Measurements from ENCODE around the gene STXBP5.

DNA sequence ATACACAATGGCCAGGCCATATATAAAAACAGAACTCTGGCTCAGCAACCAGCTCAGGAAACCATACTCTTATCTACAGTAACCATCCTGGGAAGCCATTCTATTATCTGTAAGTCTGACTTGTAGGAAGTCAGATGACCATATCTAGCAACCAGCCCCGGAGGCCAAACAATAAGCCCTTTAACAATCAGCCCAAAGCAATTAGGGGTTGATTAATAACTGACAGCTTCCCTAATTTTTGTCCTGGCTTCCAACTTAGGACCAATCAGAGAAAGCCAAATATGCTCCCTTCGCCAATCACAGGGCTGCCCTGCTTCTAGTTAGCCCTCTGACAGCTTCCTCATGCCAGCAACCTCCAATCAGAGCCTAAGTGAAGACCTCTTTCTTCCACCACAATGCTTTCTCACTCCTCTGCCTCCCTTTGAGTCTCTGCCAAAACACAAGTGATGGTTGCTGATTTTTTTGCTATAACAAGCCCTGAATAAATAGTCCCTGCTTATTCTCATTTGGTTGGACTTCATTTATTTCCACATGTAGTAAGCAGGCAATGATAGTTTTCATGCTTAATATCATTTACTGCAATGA, 37.8 kb upstream of the STXBP5 start:
- TF ChIP-seq, protein P1, sequence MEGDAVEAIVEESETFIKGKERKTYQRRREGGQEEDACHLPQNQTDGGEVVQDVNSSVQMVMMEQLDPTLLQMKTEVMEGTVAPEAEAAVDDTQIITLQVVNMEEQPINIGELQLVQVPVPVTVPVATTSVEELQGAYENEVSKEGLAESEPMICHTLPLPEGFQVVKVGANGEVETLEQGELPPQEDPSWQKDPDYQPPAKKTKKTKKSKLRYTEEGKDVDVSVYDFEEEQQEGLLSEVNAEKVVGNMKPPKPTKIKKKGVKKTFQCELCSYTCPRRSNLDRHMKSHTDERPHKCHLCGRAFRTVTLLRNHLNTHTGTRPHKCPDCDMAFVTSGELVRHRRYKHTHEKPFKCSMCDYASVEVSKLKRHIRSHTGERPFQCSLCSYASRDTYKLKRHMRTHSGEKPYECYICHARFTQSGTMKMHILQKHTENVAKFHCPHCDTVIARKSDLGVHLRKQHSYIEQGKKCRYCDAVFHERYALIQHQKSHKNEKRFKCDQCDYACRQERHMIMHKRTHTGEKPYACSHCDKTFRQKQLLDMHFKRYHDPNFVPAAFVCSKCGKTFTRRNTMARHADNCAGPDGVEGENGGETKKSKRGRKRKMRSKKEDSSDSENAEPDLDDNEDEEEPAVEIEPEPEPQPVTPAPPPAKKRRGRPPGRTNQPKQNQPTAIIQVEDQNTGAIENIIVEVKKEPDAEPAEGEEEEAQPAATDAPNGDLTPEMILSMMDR (IDR thresholded peaks at IDR 0.05): no peak
- TF ChIP-seq POLR2AphosphoS5 (IDR thresholded peaks at IDR 0.05) (no peak), EP300 (IDR thresholded peaks at IDR 0.05) (no peak)

Measured in upper lobe of left lung (tissue), 4 donors.